ENCODE results near the gene DLG1.

Gene DLG1

GRCh38 chr3:197298341-197298944 is at the start of gene DLG1:
TSS of gene DLG1 (minus strand) at chr3:197298612. CDS start at chr3:197297204, 1,408 bp downstream.
- peak; percentile 67 for DNase-seq (ENCODE audit: low read depth)

GRCh38 chr3:197348014-197348413 is 49.6 kb upstream of the DLG1 start:
- DNase-seq (ENCODE audit: low read depth) = no peak

GRCh38 chr3:197345390-197345789 is 47.0 kb upstream of the DLG1 start:
- no peak for DNase-seq (ENCODE audit: low read depth)

DNA sequence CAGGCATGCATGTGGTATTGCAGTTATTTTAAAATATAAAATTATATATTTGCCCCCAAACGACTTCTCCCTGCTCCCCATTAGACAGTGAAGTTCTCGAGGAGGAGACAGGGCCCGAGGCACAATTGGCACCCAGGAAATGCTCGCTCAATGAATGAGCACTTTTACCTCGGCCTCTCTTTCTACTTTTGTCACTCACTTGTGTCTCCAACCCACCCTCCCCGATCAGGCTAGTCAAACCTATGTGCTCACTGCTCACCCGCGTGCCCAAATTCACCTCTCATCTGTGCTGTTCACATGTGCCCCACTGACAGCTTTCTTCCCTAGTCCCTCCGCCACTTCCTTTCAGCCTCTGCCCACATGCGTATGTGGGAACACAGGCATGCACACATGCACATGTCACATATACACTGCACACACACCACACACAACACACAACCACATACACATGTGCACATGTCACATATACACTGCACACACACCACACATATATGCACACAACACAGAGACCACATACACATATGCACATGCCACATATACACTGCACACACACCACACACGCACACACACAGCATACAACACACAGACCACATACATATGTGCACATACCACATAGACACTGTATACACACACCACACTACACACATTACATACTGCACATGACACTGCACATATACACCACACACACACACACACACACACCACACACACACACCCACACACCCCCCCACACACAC is 46.3 kb upstream of the DLG1 start:
- no peak for DNase-seq (ENCODE audit: low read depth)

GRCh38 chr3:197343656-197344408 is 45.4 kb upstream of the DLG1 start:
- DNase-seq (ENCODE audit: low read depth) = no peak

DNA sequence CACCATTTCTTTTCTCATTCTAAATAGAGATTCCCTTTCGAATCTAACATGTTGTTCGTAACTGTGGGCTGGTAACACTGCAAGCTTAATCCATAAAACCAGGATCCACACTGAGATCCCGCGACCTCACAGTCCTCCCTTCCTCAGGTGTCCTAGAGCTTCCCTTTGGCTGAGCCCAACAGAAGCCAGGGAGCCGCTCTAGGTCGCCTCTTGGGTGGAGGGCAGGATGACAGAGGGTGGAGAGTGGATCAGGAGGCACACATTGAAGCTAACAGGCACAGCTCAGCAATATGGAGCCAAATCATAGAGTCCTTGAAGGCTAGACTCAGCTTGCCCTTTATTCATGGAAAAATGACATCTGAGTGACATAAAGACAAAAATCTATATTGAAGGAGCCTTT is 44.7 kb upstream of the DLG1 start:
- DNase-seq (ENCODE audit: low read depth) = no peak

GRCh38 chr3:197340521-197340871 is 42.1 kb upstream of the DLG1 start:
- no peak for DNase-seq (ENCODE audit: low read depth)

- no peak for DNase-seq (ENCODE audit: low read depth)
These were observed 41.6 kb upstream of the DLG1 start for GRCh38 chr3:197339841-197340520.

GRCh38 chr3:197338586-197338985 is 40.2 kb upstream of the DLG1 start:
- DNase-seq (ENCODE audit: low read depth) = no peak

GRCh38 chr3:197337656-197338055 is 39.2 kb upstream of the DLG1 start:
- DNase-seq (ENCODE audit: low read depth) = no peak

DNA sequence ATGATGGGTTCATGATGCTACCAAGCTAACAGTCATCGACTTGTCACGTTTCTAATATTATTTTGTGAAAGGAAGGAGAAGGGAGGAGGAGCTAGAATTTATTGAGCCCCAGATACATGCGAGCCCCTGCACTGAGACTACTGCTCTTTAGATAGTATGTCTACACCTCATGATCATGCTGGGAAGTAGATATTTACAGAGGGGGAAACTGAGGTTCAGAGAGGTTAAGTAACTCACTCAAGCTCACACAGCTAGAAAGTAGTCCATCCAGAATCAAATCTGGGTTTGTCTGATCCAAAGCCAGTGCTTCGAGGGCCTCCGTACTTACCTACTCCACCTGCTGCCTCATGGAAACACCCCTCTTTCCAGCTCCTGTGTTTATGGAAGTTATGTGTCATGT is 38.8 kb upstream of the DLG1 start:
- DNase-seq (ENCODE audit: low read depth) = no peak

DNA sequence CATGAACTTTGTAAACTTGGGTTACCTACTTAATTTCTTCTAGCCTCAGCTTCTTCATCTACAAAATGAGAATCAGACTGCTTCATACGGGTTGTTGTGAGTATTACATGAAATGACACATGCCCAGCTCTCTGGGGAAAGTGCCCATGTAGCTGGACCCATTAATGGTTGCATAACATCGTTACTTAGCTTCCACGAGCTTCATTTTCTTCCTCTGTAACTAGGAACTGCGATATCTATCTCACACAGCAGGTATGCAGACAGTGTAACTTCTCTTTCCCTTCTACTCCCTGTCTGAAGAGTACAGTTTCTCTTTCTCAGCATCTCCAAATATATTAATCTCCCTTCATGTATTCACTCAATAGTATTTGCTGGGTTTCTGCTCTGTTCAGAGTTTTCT is 37.9 kb upstream of the DLG1 start:
- DNase-seq (ENCODE audit: low read depth) = no peak

GRCh38 chr3:197335428-197336132 is 37.2 kb upstream of the DLG1 start:
- peak; percentile 12 for DNase-seq (ENCODE audit: low read depth)

DNA sequence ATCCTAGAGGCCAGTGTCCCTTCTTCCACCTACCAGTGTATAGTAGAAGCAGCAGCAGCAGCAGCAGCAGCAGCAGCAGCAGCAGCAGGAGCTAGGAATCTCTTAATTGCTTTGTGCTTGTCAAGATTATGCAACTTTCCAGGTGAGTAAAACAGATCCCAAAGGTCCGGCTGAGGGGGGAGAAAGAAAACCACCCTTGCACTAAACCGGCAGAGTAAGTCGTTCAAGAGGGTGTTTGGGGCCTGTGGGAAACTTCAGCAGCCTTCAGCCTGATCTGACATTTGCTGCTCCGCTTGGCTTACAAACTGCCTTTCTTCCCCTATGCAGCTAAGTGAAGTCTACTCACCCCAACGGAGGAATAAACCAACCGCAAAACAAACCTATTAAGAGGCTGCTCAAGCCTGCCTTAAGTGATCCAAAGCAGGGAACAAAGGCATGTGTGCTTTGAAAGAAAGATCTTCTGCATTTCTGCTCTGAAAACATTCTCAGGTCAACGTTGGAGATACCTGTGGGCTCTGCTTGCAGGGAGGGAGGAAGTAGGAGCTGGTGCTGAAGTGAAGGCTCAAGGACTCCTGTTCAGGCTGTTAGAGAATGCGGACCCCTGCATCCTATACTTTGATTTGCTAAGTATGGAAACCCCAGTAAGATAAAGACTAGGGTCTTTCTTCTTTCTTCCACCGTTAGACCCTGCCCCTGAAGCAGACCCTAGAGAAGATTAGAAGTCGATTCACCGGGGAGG is 35.7 kb upstream of the DLG1 start:
- no peak for DNase-seq (ENCODE audit: low read depth)

DNA sequence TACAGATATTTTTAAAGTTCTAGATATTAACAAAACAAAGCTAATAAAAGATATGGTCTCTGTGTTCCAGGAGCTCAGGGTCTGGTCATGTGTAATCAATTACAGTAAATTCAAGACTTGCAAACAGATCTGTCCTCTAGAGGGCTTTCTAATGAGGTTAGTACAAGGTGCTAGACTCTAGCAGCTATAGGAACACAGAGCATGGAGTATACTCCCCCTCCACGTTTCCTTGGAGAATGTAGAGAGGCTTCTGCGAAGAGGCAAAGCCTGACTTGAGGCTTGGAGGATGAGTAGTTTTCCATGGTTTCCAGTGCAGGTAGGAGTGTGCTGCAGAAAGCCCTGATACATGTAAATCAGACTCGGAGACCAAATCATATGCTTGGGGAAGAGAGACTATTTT is 32.7 kb upstream of the DLG1 start:
- no peak for DNase-seq (ENCODE audit: low read depth)

GRCh38 chr3:197329382-197329781 is 31.0 kb upstream of the DLG1 start:
- DNase-seq (ENCODE audit: low read depth) = no peak

- no peak for DNase-seq (ENCODE audit: low read depth)
These were observed 29.8 kb upstream of the DLG1 start for GRCh38 chr3:197328198-197328597.

DNA sequence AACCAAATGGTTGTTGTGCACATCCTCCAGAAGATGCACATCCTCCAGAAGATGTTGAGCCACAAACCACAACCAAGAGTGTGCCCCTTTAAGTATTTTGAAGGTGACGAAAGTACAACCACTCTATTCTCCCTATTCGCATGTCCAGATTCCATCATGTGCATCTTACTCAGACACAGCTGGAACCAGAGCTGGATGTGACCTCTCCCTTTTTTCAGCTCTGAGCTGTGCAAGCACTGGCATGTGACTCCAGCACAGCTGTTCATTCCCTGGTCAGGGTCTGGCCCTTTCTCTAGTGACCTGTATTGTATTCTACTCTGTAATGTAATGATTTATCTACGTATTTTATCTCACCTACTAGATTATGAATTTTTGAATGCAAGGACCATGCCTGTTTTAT is 29.3 kb upstream of the DLG1 start:
- no peak for DNase-seq (ENCODE audit: low read depth)

DNA sequence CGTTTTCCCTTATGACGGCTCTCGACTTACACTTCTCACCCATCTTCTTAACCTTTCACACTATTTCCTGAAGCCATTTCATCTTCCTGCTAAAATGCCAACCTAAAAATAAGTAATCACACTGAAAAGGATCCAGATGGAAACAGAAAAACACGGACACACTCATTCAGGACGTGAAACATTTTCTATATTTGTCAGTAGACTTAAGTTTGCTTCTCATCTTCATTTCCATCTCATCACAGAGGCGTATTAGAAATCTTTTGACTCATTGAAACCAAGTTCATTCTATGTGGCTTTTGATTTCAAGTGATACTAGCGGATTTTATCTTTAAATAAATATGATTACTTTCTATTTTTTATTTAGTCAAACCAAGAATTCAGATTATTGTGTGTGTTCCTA is 27.4 kb upstream of the DLG1 start:
- no peak for DNase-seq (ENCODE audit: low read depth)

GRCh38 chr3:197322149-197322548 is 23.7 kb upstream of the DLG1 start:
- no peak for DNase-seq (ENCODE audit: low read depth)

DNA sequence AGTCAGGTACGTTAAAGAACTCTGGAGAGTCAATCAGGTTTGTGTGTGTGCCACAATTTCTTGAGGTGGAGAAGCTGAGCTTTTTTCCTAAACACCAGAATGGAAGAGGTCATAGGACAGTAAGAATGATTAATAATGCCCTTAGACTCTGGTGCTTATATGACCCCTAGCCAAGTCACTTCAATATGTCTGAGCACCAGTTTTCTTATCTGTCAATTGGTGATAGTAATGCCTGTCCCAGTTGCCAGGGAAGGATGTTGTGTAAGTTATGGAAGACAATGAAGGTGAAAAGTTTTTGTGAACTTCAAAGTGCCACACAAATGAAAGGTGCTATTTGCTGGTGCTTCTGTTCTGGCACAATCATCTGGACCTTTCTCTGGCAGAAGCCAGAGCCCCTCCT is 22.2 kb upstream of the DLG1 start:
- no peak for DNase-seq (ENCODE audit: low read depth)
